Astrocyte of the hippocampus (primary cell): Measurements from ENCODE around the gene SPON2.

Experiments
- DNase-seq: peaks from one replicate; pipeline ENCODE4 v3.0.0; 2011; ENCODE audit warnings: low read depth, low spot score

Gene SPON2

GRCh38 chr4:1208970-1209704 is 36.8 kb upstream of the SPON2 start:
- no peak for DNase-seq

DNA sequence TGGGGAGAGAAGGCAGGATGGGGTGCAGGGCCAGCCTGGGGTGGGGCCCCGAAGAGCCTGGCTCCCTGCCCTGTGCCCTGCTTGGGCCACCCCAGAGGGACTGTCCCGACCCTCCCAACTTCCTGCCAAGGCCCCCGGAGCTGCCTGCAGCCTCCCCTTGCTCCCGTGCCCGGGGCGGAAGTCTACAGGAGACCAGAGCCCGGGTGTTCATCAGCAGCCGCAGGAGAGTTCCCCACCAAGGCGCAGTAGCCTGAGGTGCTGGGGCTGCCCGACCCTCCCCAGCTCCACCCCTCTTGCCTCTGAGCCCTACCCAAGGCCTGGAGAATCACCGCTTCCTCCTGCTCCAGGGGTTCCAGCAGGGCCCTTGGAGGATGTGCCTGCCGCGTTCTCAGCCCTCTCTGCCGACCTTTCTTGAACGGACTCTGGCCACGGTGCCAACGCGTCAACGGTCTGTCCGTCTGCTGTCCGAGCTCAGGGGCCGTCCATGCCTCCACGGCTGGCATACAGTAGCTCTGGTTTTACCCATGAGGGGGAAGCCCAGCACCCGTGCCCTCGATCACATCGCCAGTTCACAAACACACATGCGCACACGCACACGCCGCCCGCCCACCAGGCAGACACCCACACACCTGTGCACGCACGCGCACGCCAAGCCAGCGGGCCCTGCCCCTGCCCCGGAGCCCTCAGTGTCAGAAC is 36.0 kb upstream of the SPON2 start:
- DNase-seq = no peak

- DNase-seq = no peak
Measured at GRCh38 chr4:1207603-1208265, 35.4 kb upstream of the SPON2 start.

DNA sequence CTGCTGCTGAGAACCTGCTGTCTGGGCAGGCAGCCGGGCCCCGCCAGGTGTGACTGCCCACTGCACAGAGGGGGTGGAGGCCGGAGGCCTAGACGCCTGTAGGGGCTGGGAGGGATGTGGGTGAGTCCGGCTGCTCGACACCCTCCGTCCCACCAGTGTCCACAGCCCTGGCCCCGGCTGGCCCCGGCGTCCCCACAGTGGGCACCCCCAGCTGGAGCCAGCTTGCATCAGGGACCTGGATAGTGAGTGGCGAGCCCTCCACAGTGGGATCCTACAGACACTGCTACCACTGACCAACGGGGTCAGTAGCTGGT is 34.7 kb upstream of the SPON2 start:
- no peak for DNase-seq

DNA sequence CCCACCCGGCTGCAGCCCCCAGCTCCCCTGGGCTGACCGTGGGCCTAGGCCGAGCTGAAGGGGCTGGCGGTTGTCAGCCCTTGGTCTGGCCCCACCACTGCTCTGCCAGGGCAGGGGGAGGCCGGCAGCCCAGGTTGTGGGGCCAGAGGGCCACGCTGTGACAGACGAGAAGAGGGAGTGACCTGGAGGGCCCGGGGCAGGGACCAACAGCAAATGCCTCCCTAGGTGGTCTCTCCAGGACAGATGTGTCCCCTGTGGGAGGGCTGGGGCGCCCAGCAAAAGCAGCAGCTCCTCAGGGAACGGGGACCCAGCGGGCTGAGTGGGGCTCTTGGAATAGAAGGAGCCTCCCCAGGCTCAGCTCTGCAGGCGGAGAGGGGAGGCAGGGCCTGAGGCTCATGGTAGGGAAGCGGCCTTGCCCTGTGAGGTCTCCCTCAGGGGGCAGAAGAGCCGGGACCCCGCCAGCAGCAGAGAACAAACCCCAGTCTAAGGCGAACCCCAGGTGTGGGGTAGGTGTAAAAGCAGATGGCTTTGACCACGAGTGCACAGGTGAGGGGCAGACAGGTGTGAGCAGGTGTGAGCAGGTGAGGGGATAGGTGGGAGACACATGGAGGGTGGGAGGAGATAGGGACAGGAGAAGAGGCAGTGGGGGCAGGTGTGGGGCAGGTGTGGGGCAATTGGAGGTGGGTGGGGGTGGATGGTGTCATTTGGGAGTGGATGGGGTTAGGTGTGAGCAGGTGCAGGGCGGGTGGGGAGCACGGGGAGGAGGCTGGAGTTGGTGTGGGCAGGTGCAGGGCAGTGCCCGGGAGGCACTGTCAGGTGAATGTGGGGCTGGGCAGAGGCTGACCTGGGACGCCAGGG is 34.1 kb upstream of the SPON2 start:
- DNase-seq = no peak

- no peak for DNase-seq
Measured at GRCh38 chr4:1205586-1206298, 33.4 kb upstream of the SPON2 start.

DNA sequence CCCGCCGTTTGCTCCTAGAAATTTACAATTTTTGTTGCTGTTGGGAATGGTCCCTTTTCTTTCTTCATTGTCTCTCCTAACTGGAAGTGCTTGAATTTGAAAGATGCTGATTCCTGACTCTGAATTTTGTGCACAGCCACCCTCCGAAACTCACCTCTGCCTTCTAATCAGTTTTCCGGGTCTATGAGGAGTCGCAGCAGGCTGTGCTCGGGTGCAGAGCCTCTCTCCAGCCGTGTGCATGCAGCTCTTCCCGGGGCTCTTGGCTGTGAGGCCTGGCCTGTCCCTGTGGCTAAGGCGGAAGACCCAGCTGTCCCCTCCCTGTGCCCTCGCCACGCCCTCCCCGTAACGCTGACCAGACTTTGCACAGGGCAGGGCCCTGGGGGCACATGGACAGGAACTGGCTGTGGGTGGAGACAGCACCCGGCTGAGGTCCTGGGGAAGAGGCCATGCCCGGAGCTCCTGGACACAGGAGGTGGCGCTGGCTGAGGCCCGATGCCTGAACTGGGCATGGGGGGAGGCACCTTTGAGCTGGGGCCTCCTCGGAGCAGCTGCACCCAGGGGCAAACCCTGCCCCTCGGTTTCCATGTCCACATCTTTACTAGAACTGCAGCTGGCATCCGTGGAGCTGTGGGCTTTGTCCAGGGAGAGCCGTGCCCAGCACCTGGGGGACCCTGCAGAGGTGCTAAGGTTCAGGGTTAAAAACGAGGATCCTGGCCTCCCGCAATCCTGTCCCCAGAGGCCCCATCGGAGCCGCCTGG is 32.6 kb upstream of the SPON2 start:
- DNase-seq = no peak

GRCh38 chr4:1204286-1204827 is 32.0 kb upstream of the SPON2 start:
- DNase-seq = no peak

GRCh38 chr4:1203026-1203616 is 30.7 kb upstream of the SPON2 start:
- DNase-seq = no peak

DNA sequence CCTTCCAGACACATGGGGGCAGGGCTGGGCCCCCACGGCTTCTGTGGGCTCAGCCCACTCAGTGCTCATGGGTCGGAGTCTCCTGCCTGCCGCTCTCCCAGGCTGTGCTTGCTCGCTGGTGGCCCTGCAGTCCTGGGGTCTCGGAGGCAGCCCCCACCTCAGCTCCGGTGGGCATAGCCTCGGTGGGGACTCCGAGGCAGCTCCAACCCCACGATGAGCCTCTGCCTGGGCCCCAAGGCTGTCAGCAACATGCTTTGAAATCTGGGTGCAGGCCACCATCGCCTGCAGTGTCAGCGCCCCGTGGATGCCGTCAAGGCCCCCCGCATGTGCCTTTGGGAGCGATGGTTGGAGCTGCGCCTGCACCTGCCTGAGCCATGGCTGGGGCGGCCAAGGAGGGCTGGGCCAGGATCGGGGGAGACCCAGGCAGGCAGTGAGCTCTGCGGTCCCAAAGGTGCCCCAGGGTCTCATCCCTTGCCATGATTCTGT is 30.2 kb upstream of the SPON2 start:
- no peak for DNase-seq

GRCh38 chr4:1201851-1202525 is 29.6 kb upstream of the SPON2 start:
- no peak for DNase-seq

- DNase-seq = peak; percentile 55
Measured at GRCh38 chr4:1200425-1201035, 28.1 kb upstream of the SPON2 start.

DNA sequence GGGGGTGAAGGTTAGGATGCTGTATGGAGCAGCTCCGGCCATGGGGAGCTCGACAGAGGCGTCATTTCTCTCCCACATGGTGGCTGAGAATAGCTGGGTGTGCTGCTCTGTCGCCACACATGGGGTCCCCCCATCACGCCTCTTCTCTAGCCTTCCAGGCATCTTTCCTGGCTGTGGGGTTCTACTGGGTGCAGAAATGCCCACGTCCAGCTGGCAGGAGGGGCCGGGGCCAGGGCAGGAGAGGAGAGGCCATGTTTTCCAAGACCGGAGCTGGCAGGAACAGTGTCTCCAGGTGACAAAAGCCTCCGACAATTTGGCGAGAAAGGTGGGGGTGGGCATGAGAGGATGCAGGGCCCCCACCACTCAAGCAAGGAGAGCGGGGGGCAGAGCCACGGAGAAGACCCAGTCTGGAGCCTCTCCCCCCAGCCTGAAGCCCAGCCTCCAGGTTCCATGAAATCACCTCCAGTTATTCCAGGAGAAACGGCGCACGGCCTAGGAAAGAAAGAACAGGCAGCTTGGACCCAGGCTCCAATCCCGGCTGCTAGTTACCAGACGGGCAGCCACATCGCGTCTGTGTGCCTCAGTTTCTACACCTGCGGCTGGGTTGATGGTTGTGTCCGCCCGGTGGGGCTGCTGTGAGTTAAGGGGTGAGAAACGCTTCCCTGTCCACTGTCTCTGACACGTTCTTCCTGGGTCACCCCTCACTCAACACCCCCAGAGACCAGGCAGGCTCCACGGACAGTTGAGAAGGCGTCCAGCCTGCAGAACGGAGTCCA is 27.4 kb upstream of the SPON2 start:
- DNase-seq = no peak

DNA sequence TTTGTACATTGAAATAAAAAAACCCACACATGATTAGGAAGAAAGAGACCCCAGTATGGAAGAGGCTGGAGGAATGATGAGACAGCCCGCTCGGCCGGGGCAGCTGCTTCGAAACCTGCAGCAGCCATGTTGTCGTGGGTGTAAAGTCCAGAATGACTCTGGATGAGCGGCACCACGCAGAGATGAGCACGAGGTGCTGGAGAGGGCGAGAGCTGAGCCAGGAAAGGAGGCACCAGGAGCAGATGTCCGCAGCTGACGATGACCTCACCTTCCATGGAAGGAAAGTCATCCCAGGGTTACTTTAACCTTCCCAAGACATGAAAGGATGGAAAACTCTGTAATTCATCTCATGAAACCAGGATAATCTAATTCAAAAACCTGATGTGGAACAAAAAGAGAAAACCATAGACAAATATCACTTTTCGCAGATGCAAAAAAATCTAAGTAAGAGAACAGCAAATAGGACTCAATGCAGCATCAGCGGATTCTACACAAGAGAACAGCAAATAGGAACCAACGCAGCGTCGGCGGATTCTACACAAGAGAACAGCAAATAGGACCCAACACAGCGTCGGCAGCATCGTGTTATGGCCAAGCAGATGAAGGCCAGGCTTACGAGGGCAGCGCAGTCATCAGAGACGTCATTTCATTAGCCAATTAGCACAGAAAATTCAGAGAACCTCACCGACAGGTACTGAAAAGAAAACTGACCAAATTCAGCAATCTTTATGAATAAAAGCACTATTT is 25.9 kb upstream of the SPON2 start:
- DNase-seq = no peak

- DNase-seq = no peak
Measured at GRCh38 chr4:1196421-1197183, 24.2 kb upstream of the SPON2 start.

DNA sequence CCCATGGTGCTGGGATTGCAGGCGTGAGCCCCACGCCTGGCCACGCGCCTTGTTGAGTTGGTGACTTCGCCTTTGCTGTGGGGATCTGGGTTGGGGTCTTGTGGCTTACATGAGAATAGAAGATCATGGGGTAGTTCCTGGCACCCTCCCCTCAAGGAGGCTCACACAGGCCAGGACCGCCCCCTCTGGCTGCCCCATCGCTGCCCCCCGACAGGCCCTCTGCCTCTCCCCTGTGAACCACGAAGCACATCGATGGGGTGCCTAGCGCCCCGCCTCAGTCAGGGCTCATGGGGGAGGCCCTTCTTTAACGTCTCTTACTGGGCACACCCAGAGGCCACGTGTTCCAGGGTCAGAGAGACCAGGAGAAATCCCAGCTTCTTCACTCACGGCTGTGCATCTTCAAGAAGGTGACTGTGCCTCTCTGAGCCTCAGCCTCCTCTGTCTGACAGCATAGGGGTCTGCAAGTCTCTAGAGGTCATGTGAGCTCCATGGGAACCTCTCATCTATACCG is 23.6 kb upstream of the SPON2 start:
- DNase-seq = no peak
